Measurements from ENCODE around the gene CANT1.

CANT1 gene

DNA sequence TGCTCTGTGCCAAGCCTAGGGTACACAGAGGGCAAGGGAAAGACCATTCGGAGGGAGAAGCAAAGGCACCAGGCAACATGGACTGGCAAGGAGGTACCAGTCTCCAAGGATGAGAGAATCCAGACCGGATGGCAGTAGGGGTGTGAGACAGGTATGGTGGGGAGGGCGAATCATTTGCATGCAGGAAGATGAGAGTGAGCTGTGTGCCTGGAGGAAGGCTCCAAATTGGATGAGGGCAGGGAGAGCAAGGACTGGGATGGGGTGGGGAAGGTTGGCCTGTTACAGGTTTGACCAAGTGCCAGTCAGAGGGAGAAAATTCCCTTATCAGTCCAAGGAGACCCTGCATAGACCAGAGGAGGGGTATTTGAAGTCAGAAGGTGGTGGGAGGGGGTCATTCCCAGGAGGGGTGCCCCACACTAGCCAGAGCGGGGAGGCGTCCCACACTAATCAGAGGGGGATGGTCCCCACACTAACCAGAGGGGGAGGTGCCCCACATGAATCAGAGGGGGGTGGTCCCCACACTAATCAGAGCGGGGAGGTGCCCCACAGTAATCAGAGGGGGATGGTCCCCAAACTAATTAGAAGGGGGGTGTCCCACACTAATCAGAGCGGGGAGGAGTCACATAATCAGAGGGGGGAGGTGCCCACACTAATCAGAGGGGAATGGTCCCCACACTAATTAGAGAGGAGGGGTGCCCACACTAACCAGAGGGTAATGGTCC is 737 bp downstream of the CANT1 start:
- no peak for DNase-seq (ENCODE audit: low read depth, low spot score)

DNA sequence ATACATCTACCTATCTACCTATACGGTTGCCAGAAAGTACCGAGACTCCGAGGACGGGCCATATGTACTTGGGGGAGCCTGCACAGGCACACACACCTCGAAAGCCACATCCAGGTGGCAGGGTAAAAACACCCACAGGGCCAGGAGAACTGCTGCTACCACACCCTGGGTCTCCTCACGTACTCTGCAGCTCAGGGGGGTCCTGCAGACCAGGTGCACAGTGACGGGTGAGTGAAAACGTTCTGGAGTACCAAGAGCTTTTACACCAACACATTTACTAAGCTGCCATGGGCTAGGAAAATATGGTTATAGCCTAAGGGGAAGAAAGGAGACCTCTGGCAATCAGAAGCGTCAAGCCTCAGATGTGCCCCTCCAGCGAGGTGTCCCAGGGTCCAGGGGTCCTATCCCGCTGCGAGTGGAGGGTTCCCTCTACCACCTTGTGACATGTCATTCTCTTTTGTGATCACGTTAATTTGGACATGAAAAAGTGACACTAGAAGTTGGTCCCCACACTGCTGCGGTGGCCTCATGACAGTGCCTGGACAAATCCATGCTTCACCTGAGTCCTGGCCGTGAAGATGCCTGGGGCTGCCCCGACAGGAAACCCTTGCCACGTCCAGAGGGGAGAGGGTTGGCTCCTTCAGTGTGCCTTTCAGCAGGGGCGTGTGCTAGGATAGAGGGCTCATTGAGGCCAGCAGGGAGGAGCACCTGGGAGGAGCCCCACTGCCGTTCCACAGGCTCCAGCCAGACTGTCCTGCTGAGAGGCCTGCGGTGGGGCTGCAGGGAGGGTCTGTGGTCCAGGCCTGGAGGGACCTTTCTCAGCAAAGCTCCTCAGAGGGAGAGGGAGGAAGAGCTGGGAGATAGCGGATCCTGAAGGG is 1.8 kb downstream of the CANT1 start:
- no peak for DNase-seq (ENCODE audit: low read depth, low spot score)

DNA sequence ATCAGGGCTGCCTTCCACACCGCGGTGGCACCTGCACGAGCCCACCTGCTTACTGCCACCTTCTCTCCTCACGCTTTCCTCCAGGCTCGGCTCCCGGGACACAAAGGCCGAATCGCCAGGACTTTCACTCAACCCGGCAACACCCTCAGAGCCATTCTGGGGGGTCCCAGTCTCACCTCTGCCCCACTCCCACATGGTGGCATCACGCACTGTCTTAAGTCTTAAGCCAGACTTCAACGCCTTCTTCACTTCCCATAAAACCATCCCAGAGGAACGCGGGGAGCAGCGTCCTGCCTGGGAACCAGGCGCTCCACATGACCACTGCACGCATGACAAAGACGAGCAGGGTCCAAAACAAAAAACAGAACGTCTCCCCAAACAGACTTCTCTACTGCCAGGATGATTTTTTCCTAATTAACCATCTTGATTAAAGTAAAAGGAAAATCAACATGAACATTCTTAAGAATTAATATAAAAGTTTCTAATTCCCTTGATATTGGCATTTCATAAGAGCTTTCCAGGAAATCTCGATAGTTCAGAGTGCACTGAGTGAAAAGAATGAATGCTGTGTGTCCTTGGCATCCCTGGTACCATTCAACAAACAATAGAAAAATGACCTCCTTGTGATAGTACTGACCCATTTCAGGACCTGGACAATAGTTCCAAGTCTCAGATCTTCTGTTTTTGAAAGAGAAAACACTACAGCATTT is 2.6 kb downstream of the CANT1 start:
- DNase-seq (ENCODE audit: low read depth, low spot score), result no peak

DNA sequence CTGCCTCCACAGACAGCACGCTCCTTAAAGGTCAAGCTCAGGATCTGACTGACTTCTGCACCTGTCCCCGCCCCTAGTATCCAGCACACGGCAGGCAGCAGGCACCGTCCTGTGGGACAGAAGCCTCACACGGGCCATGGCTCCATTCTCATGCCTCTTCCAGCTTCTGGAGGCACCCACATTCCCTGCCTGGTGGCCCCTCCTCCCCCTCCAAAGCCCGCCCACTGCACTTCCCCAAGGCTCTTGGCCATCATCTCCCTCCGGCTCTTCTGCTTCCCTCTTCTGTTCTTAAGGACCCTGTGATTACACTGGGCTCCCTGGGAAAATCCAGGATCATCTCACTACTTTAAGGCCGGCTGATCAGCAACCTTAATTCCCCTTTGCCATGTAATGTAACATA is 3.5 kb downstream of the CANT1 start:
- no peak for DNase-seq (ENCODE audit: low read depth, low spot score)

DNA sequence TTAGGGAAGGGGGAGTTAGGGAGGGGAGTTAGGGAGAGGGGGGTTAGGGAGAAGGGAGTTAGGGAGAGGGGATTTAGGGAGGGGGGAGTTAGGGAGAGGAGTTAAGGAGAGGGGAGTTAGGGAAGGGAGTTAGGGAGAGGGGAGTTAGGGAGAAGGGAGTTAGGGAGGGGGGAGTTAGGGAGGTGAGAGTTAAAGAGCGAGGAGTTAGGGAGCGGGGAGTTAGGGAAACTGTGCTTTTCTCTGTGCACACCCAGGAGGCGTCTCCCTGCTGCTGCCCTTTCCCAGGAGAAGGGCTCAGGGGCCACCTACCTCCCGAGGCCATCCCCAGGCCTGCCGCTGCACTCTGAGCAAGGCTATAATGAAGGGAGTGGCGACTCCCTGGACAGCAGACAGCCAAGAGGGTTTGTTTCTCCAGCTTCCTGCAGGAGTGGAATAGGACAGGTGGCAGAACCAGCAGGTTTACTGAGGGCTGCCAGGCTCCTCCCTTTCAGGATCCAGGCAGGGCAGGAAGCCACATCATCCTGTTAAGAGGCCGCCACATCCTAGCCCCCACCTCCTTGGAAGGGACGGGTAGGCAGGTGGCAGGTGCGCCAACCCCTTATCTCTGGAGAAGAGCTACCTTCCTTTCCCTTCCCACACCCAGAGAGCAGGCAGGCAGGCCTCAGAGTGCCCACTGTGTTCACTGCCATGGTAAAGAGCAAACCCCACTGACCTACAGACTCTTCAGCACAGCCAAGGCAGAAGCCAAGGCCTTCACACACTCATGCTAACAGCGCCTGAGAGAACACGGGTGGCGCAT is 4.3 kb downstream of the CANT1 start:
- DNase-seq (ENCODE audit: low read depth, low spot score), result no peak

DNA sequence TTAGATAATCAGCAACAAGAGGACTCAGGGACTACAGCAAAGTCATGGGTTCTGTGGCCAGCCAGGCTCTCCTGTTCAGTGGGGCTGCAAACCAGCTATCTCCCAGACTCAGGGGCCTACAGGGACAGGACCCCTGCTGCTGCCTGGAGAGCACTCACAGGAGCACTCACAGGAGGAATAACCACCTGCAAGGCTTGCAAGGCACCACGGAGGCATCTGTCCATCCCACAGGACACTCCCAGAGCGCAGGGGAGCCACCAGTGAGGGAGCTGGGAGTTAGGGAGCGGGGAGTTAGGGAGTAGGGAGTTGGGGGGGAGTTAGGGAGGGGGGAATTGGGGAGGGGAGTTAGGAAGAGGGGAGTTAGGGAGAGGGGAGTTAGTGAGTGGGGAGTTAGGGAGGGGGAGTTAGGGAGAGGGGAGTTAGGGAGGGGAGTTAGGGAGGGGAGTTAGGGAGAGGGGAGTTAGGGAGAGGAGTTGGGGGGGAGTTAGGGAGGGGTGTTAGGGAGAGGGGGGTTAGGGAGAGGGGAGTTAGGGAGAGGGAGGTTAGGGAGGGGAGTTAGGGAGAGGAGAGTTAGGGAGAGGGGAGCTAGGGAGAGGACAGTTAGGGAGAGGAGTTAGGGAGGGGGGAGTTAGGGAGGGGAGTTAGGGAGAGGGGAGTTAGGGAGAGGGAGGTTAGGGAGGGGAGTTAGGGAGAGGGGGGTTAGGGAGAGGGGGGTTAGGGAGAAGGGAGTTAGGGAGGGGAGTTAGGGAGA is 5.7 kb downstream of the CANT1 start:
- DNase-seq (ENCODE audit: low read depth, low spot score), result no peak

DNA sequence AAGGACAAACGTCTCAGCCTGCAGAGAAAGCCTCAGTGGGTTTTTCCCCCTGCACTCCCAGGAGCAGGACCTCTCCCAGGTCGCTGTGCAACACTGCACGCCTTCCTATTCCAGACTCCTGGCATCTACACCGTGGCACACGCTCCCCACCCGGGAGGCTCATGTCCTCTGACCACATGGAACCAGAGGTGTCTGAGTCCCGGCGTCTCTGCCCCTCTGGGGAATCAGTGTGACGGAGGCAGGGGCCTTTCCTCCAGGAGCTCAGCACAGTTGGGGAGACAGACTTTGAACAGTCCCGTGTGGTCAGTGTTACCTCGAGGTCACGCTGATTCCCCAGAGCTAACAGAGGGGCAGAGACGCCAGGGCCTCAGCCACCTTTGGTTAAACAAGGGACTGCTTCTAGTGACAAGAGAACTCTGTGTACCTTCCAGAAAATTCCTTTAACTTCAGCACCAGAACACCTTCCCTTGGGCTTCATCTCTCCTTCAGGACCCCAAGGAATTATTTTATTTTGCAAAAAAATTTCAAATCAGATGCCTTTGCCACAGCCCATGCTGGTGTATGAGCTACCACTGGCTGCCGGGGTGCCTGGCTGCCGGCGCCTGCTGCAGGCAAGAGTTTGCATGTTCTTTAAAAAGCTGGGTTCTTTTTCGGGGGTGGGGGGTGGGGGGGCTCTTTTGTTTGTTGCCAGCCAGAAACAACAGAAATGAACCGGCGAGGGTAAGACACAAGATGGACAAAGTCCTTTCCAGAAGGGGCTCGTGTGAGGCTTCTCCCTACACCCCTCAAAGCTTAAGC is 6.6 kb downstream of the CANT1 start:
- DNase-seq (ENCODE audit: low read depth, low spot score), result no peak

DNA sequence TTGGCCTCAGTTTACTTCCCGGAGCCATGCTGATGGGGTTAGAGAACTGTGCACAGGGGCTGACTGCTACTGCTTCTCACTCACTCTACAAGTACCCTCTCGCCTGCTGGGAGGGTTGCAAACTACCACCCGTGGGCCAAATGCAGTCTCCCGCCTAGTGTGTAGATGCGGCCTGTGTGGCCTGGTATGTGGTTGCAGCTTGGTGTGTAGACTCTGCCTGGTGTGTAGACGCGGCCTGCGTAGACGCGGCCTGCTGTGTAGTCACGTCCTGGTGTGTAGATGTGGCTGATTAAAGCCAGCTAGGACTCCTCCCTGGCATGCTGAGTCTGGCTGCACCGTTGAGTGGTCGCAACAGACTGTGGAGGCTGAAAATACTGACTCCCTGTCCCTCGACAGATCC is 7.3 kb downstream of the CANT1 start:
- no peak for DNase-seq (ENCODE audit: low read depth, low spot score)

DNA sequence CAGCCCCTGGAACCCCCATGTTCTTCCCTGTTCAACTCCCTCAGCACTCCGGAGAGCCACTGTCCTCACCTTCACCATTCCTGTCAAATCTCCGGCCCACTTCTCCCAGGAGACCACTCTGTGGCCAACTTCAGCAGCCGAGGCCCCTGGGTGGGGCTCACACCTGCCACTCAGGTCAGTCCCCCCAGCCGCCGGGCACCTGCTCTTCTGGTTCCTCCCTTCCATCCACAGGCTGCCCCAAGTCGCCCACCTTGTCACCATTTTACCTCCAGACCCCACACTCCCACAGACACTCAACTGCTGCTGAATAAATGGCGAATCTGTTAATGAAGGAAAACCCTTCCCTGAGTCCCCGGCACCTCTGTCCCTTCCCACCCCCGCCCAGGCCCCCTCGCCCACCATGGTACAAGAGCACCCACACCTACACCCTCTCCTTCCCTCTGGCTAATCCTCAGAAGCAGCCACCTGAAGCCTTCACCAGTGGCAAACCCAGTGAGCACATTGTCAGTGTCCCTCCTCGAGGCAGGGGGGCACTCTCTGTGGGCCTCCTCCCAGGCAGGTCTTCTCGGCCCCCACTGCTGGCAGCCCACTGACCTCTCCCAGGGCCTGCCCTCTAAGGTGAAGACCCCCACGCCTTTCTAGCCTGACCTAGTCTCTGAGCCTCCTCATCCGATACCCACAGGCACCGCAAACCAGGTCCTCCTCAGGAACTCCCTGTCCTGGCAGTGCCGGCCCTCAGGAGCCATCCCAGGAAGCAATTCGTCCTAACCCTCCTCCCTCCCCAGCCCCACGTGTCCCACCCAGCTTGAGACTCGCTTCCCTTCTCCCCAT is 8.2 kb downstream of the CANT1 start:
- no peak for DNase-seq (ENCODE audit: low read depth, low spot score)

DNA sequence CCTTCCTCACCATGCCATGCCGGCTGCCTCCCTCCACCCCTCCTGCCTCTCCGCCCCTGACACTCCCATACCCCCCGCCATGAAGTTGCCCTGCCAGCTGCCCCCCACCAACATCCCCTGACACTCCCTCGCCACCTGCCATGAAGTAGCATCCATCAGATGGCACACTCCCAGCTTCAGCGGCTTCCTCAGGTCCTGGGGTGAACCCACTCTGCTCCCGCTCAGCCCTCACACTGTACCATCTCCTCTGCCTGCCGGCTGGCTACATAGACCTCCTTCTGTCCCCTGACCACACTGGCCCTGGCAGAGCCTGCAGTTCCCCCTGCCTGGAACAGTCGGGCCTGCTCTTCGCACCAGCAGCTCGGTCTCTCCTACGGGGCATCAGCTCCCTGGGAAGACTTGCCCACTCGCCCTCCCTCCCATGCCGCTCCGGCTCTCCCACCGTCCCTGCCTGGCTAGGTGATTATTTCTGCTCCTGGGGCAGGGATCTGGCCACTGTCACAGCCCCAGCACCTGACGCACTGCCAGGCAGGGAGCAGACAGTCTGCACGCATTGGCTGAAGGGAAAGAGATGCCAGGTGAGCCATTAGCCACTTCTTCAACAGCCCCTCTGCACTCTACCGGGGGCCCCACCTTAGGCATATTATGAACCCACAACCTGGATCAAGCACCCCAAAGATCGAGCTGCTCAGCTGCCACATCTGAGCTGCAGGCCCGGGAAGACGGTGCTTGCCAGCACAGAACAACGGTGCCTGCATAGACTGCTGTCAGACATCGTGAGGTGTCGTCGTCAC is 9.0 kb downstream of the CANT1 start:
- no peak for DNase-seq (ENCODE audit: low read depth, low spot score)

DNA sequence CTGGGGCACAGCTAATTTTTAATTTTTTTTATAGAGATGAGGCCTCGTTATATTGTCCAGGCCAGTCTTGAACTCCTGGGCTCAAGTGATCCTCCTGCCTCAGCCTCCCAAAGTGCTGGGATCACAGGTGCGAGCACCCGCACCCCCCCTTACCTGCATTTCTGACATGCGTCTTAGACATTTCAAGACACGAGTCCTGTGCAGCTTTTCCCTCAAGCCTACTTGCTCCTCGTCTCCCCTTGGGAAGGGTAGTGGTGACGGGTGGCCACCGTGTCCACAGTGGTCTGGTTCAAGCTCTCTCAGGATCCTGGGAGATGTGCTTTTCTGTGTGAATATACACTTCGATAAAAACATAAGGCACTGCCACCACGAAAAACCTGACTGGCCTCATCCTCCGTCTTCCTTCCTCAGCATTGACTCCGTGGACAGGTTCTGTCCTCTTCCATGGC is 9.6 kb downstream of the CANT1 start:
- no peak for DNase-seq (ENCODE audit: low read depth, low spot score)

DNA sequence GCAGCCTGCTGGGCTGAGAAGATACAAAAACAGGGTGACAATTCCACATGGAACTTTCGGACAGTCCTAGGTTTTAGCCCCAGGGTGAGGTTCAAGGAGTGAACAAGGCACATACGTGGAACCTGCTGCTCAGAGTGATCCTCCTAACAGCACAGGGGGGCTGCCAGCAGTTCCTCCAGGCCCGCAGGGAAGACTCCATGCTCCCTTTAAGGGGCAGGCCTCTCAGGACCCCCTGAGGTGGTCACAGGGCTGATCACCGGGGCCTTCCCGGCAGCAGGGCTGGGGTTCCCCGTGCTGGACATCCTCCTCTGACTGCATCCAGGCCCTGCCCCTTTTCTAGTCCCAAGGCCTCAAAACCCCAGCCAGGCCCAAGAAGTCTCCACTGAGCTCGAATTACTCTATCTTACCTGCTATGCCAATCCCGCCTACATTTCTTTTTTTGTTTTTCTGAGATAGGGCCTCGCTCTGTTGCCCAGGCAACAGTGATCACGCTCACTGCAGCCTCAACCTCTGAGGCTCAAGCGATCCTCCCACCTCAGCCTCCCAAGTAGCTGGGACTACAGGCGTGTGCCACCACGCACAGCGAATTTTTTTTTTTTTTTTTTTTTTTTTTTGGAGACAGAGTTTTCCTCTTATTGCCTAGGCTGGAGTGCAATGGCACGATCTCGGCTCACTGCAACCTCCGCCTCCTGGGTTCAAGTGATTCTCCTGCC is 10.4 kb downstream of the CANT1 start:
- no peak for DNase-seq (ENCODE audit: low read depth, low spot score)

DNA sequence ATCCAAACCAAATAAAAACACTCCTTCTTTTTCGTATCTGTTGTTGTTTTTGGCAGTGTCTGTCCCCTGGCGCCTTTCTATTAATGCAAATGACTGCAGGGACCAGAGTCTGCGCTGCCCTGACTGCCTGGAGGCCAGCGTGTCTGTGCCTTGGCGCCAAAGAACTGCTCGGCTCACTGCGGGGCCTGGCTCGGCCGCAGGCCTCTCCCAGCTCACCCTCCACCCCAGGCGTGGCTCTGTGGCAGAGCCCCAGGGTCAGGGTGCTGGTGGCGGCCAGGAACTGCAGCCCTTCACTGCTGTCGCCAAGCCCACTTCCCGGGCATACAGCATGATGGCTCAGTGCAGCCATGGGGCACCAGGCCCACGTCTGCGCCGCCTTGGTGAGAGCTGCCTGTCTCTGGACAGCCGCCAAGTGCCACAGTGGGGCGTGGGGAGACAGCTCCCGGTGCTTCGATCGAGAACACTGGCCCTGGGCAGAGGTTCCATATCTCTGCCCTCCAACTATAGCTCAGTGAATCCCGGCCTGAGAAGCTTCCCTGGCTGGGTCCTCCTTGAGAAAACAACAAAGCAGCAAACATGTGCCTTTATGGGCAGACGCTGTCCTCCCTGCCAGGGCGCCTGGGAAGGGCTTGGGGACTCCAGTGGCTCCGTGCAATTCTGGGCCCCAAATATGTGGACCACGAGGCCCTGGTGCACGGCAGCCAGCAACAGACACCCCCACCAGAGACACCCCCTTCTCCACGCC is 11.1 kb downstream of the CANT1 start:
- no peak for DNase-seq (ENCODE audit: low read depth, low spot score)

DNA sequence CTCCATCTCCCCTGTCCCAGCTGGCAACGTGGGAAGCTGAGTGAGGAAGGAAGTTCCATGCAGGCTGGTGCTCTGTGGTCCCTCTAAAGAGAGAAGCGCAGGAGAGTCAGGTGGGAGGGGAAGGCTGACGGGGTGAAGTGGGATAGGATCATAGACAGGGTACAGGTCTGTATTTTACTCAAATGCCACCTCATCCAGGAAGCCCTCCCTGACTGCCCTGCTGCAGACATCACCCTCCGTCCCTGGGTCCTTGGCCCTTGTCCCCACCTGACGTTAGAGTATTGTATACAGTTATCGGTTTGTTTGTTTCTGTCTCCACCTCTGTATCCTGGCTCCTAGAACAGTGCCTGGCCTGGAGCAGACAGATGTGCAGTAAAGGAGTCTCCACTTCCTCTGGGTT is 11.7 kb downstream of the CANT1 start:
- DNase-seq (ENCODE audit: low read depth, low spot score), result no peak

DNA sequence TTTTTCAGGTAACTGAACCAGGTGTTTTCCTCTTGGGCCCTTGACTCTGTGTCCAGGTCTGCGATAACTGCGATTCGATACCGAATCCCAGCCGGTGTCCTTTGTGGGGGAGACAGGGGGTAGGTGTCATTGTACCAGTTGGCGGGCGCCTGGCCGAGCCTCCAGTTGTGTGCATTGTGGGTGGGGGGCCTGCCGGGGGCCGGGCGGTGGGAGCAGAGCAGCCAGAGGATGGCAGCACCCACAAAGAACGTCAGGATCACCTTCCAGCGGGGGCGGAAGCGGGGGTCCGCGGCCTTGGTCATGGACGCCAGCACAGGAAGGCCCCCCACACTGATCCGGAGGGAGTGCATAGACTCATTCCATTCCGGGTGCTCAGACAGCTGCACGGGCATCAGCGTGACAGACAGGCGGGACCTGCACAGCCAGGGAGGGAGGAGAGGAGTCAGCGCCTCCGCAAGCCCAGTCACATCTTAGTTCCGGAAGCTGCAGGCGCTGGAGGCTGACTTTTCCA is 12.3 kb downstream of the CANT1 start:
- DNase-seq (ENCODE audit: low read depth, low spot score), result no peak

DNA sequence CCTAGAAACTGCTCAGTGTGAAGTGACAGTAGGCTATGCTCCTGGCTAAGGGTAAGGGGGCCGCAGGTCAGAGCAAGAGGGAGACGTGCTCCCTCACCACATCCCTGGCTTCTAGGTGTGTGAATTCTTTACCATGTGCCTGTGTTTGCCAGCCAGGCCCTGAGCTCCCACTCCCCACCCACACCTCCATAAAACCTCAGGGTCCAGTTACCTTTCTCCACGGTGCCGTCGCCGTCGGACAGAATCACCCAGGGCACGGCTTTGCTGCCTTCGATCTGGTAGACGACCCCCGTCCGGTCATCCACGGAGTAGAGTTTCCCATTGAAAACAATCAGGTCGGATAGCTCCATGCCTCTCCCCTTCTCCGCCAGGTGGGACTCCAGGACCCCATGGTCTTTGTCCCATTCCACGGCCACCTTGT is 12.8 kb downstream of the CANT1 start:
- no peak for DNase-seq (ENCODE audit: low read depth, low spot score)

Measured in iPS DF 19.7 (cell line).